Stimulated activated naive CD8-positive, alpha-beta T cell treated with anti-CD3 and anti-CD28 coated beads, Interleukin-15, Interleukin-2, amounts not matched to agents 100 U/mL and 50 U/mL, for 24 hours (primary cell): ENCODE data around the gene RHBDL1.
"Not testable (repeated sequence)": the region's sequence is repeated elsewhere in the genome, so short reads cannot be mapped to it uniquely, and the experiment has no call there.

ENCODE experiments used
- ATAC-seq: fragments of 150-1000 bp; cut with Tn5 transposase; one replicate; pipeline ENCODE4 v1.10.0; 2021
- DNase-seq: peaks from one replicate; pipeline ENCODE4 v3.0.0; 2021

The RHBDL1 gene

GRCh38 chr16:706189-707061, 31.0 kb downstream of the RHBDL1 start:
- ATAC-seq = no peak
- DNase-seq = no peak

DNA sequence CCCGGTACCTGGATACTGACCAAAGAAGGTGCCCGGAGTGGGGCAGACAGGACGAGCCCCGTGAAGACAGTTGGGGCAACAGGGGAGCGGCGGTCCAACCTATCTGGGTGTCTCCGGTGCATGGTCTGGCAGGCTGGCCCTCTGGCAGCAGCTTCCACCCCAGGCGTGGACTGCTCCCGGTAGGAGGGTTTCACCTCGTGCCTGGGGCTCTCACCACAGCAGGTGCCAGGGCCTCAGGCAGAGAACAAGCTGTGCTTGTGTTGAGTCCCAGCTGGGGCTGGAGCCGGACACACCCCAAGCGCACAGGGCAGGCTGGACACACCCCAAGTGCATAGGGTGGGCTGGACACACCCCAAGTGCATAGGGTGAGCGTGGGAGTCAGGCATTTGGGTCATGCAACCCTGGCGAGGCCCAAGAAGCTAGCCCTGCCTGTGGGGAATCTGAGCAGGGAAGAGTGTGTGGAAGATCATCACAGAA, 31.6 kb downstream of the RHBDL1 start:
- no peak for ATAC-seq

GRCh38 chr16:708019-708418, 32.5 kb downstream of the RHBDL1 start:
- DNase-seq (no peak), ATAC-seq (no peak)

More for the DNA sequence above, 31.6 kb downstream of the RHBDL1 start:
- no peak for DNase-seq

GRCh38 chr16:708959-709358, 33.5 kb downstream of the RHBDL1 start:
- ATAC-seq (no peak), DNase-seq (no peak)

- DNase-seq = no peak
- ATAC-seq = no peak
These were observed 34.4 kb downstream of the RHBDL1 start for GRCh38 chr16:709566-710499.

DNA sequence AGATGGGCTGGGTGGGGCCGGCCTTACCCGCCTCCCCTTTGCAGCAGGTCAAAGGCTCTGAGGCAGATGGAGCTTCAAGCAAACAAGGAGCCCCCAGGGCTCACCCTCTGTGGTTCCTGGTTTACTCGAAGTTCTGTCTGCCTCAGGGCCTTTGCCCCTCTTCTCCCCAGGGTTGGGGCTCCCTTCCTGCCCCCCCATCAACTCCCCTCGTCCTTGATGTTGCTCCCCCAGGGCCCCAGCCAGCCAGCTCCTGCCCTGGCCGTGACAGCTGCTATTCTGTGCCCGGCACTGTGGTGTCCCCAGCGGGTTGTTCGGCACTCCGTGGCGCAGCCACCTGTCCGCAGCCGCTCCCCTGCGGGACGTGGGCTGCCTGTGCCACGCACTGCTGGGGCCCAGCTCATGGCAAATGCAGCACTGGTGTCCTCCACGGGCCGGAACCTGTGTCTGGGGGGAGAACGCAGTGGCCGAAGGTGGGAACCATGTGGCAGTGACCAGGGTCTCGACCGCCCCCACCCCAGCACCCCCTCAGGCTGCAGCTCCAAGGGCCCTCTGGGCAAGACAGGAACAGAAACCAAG, 35.1 kb downstream of the RHBDL1 start:
- no peak for DNase-seq
- ATAC-seq = no peak

- DNase-seq = no peak
- no peak for ATAC-seq
These were observed 35.6 kb downstream of the RHBDL1 start for GRCh38 chr16:711084-711483.

GRCh38 chr16:711548-712320, 36.3 kb downstream of the RHBDL1 start:
- ATAC-seq (peak; percentile 66), DNase-seq (peak; percentile 90)

- not testable (repeated sequence) for ATAC-seq
- DNase-seq = peak; percentile 77
These were observed 37.3 kb downstream of the RHBDL1 start for GRCh38 chr16:712740-713250.

GRCh38 chr16:714079-714478, 38.6 kb downstream of the RHBDL1 start:
- DNase-seq (no peak), ATAC-seq (no peak)

GRCh38 chr16:714558-715476, 39.3 kb downstream of the RHBDL1 start, which contains the start of gene METRN:
TSS of gene METRN (plus strand) at chr16:715118. CDS start at chr16:715290, 172 bp downstream.
- peak; percentile 84 for ATAC-seq

DNA sequence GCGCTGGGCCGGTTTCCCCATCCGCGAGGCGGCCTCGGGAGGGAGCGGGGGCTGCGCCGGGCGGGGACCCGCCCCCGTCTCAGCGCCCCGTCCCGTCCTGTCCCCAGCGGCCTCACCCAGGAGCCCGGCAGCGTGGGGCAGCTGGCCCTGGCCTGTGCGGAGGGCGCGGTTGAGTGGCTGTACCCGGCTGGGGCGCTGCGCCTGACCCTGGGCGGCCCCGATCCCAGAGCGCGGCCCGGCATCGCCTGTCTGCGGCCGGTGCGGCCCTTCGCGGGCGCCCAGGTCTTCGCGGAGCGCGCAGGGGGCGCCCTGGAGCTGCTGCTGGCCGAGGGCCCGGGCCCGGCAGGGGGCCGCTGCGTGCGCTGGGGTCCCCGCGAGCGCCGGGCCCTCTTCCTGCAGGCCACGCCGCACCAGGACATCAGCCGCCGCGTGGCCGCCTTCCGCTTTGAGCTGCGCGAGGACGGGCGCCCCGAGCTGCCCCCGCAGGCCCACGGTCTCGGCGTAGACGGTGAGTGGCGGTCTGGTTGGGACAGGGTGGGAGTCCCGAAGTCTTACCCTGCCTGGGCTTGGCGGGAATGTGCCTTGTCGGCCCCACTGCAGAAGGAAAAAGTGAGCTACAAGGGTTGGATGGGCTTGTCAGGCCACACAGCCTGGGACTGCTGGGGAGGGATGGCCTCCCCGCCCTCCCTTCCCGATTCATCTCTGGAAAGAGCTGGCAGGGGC, 40.2 kb downstream of the RHBDL1 start:
- ATAC-seq (peak; percentile 1), DNase-seq (peak; percentile 45)

More at GRCh38 chr16:714558-715476, 39.3 kb downstream of the RHBDL1 start, which contains the start of gene METRN:
- DNase-seq = peak; percentile 97

- ATAC-seq = no peak
- DNase-seq = no peak
These were observed 40.7 kb downstream of the RHBDL1 start for GRCh38 chr16:716200-716568.

DNA sequence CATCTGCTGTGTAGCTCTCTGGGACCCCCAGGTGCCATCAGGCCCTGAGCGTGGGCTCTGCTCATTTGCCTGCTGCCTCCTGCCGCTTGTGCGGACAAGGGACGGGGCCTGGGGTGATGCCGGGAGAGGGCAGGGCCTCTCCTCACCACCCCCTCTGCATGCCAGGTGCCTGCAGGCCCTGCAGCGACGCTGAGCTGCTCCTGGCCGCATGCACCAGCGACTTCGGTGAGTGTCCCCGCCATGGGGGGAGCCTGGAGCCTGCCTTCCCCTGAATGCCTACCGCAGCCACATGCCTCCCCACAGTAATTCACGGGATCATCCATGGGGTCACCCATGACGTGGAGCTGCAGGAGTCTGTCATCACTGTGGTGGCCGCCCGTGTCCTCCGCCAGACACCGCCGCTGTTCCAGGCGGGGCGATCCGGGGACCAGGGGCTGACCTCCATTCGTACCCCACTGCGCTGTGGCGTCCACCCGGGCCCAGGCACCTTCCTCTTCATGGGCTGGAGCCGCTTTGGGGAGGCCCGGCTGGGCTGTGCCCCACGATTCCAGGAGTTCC, 41.4 kb downstream of the RHBDL1 start:
- no peak for ATAC-seq
- no peak for DNase-seq

DNA sequence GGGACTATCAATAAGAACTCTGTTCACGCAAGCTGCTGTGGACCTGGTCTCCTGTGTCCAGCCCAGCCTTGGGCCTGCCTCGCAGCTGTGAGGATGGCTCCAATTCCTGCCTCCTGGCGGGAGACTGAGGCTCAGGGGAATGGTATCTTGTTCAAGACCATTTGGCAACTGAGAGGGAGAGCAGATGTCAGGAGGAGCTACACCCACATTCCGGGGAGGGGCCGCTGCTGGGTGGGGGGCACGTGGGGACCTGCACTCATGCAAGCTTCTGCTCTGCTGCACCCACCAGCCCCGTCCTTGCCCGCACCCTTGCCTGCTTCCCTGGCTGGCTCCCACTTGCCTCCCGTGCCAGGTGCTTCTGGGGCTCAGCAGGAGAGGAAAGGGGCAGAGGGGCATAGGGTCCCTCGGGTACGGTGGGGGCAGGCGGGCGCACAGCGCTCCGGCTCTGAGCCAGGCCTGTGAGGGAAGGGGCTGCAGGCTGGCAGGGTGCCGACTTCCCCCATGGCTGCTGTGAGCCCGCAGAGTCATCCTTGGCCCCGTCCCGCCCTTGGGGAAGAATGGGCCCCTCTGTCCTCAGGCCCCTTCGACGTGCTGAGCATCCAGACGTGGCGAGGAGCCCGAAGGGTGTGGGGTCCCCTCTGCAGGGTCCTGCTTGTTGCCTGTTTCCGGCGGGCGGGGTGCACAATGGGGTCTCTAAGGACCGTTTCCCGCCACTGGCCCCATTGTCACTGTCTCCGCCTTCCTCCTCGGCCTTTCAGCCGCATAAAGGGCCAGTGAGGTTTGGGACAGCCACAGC, 42.2 kb downstream of the RHBDL1 start:
- ATAC-seq = no peak

GRCh38 chr16:718389-718788, 42.9 kb downstream of the RHBDL1 start:
- ATAC-seq (no peak), DNase-seq (no peak)

More for the DNA sequence above, 42.2 kb downstream of the RHBDL1 start:
- DNase-seq = no peak

GRCh38 chr16:718922-719321, 43.5 kb downstream of the RHBDL1 start:
- no peak for ATAC-seq
- DNase-seq = no peak

DNA sequence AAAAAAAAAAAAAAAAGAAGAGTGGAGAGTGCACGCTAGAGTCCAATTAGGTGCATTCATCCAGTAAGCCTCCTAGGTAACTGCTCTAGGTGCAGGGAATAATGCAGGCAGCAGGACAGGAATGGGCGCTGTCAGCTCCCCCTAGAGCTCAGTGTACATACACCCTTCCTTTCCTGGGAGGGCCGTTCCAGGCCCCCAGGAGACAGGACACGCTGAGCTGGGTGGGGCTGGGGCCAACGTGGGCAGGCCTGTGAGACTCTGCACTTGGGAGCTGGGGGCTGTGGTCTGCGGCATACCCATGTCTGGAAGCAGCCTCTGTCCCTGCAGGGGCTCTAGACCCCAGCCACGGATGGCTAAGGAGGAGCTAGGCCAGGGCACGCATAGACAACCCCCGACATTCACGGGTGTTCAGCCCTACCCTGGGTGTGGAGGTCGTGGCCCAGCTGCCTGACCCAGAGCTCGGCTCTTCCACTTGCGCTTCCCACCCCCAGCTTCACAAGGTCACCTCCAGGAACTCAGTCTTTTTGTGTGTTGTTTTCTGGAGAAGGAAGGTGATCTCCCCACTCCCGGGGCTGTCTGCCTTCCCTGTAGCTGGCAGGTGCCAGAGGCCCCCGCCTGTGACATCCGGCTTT, 44.5 kb downstream of the RHBDL1 start:
- ATAC-seq (no peak), DNase-seq (no peak)
